Lower leg skin (tissue), 4 donors: ENCODE data around the gene POGLUT3. TPM values are rescaled to one million over a fixed set of nuclear protein-coding genes. Genes with fewer than 3 reads are reported as not detected.

Source experiments
- DNase-seq, 2 donors: peaks; one replicate each; pipeline ENCODE4 v3.0.0-alpha.2; 2019; ENCODE audit warnings: low spot score in 2 of 2
- H3K4me3 ChIP-seq: fragments of 200-600 bp; sonication (generic); 2 replicates; pipeline ENCODE4 v1.5.1; 2017; ENCODE audit warnings: mild to moderate bottlenecking, low read depth; ENCODE audit not compliant: poor library complexity, severe bottlenecking
- POLR2A ChIP-seq, 2 donors: fragments of 450-650 bp; IDR thresholded peaks; one replicate each; pipeline ENCODE4 v1.6.1; 2016 to 2017; ENCODE audit warnings: antibody characterized with exemption in 2 of 2, mild to moderate bottlenecking in 1 of 2, moderate library complexity in 1 of 2
- WGBS, 2 donors: methylation state at CpG; one replicate each; pipeline ENCODE4 v1.1.5; 2018; 5-methylcytosine and 5-hydroxymethylcytosine counted together
- intact Hi-C: fragments of 100-400 bp; cut with DNase I; formaldehyde crosslinking; loops from one replicate; pipeline ENCODE4 v1.15.0; 2023; ENCODE audit warnings: low total_unique reads
- total RNA-seq, 4 donors: library from RNA; depleted of rRNA; stranded (reverse); fragments of >200 nt; gene quantifications; one replicate each; pipeline ENCODE4 v1.1.0, GENCODE V29; 2016
- TF ChIP-seq, protein P1 (sequence below), 3 donors: fragments of 450-650 bp; IDR thresholded peaks; one replicate each; pipeline ENCODE4 v1.5.1; 2016; ENCODE audit warnings: antibody characterized with exemption in 3 of 3, mild to moderate bottlenecking in 3 of 3, moderate library complexity in 2 of 3

POGLUT3 gene
- total RNA-seq, 4 donors from 2014 or later = 13.1 to 27.0 (median 15.8) TPM

GRCh38 chr11:108512708-108513107 is 14.5 kb upstream of the POGLUT3 start:
- H3K4me3 ChIP-seq = no peak overlapping the region
- DNase-seq = no peak
- 92% methylated on average over 2 of the region's 2 CpGs for WGBS, 2 donors
- TF ChIP-seq, protein P1, sequence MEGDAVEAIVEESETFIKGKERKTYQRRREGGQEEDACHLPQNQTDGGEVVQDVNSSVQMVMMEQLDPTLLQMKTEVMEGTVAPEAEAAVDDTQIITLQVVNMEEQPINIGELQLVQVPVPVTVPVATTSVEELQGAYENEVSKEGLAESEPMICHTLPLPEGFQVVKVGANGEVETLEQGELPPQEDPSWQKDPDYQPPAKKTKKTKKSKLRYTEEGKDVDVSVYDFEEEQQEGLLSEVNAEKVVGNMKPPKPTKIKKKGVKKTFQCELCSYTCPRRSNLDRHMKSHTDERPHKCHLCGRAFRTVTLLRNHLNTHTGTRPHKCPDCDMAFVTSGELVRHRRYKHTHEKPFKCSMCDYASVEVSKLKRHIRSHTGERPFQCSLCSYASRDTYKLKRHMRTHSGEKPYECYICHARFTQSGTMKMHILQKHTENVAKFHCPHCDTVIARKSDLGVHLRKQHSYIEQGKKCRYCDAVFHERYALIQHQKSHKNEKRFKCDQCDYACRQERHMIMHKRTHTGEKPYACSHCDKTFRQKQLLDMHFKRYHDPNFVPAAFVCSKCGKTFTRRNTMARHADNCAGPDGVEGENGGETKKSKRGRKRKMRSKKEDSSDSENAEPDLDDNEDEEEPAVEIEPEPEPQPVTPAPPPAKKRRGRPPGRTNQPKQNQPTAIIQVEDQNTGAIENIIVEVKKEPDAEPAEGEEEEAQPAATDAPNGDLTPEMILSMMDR (IDR thresholded peaks at IDR 0.05) = no peak
- TF ChIP-seq POLR2A (IDR thresholded peaks at IDR 0.05) = no peak
- intact Hi-C loops = no loop called here

DNA sequence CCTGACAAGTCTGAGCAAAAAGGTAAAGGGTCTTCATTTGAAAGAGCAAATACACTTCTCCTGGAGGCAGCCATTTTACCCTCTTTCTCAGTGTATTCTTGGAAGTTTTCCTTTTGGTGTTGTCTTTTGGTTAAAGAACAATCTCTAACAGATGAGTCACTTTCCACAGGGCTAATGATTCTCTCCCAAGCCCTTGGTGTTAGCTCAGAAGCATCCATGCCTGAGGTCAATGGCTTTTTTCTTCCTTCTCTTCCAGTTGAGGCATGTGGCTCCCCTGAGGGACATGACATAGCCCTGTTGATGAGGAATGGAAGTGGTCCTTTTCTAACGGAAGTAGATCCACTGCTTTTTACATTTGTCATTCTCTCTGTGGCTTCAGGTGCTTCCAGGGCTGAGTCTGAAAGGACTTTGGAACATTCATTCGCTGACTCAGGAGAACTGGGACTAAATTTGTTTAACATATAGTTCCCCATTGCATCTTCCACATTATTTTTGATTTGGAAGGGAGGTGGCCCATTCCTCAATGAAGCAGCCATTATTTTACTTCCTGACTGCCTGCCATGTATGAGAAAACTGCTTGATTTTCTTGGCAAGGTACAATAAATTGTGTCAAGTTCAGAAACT is 13.8 kb upstream of the POGLUT3 start:
- no peak overlapping the region for H3K4me3 ChIP-seq
- DNase-seq = no peak
- 83 to 87% methylated on average over 2 of the region's 2 CpGs for WGBS, 2 donors
- intact Hi-C loops = no loop called here
- TF ChIP-seq, protein P1 (IDR thresholded peaks at IDR 0.05) = no peak
- no peak for TF ChIP-seq POLR2A (IDR thresholded peaks at IDR 0.05)

GRCh38 chr11:108508653-108509593 is 10.7 kb upstream of the POGLUT3 start:
- WGBS, 2 donors = 59 to 63% methylated on average over 3 of the region's 3 CpGs
- TF ChIP-seq, protein P1 (IDR thresholded peaks at IDR 0.05) = no peak
- no peak for TF ChIP-seq POLR2A (IDR thresholded peaks at IDR 0.05)
- intact Hi-C loops = no loop called here
- H3K4me3 ChIP-seq = no peak overlapping the region
- no peak for DNase-seq

GRCh38 chr11:108501396-108501795 is 3.2 kb upstream of the POGLUT3 start:
- no peak overlapping the region for H3K4me3 ChIP-seq
- 63 to 65% methylated on average over 5 of the region's 5 CpGs for WGBS, 2 donors
- no peak for DNase-seq
- intact Hi-C loops = no loop called here
- no peak for TF ChIP-seq POLR2A (IDR thresholded peaks at IDR 0.05)
- TF ChIP-seq, protein P1 (IDR thresholded peaks at IDR 0.05) = no peak

- no peak for DNase-seq
- H3K4me3 ChIP-seq = no peak overlapping the region
- TF ChIP-seq, protein P1 (IDR thresholded peaks at IDR 0.05) = no peak
- no peak for TF ChIP-seq POLR2A (IDR thresholded peaks at IDR 0.05)
- WGBS, 2 donors = 31 to 50% methylated on average over 2 of the region's 2 CpGs
- intact Hi-C loops = no loop called here
These were observed 2.5 kb upstream of the POGLUT3 start for GRCh38 chr11:108500721-108501120.
